ENCODE data around the gene MTARC2. TPM values are rescaled to one million over a fixed set of nuclear protein-coding genes. Genes with fewer than 3 reads are reported as not detected.

MTARC2 gene
- total RNA-seq, 1 donor from 2014 or later = 3.6 TPM

DNA sequence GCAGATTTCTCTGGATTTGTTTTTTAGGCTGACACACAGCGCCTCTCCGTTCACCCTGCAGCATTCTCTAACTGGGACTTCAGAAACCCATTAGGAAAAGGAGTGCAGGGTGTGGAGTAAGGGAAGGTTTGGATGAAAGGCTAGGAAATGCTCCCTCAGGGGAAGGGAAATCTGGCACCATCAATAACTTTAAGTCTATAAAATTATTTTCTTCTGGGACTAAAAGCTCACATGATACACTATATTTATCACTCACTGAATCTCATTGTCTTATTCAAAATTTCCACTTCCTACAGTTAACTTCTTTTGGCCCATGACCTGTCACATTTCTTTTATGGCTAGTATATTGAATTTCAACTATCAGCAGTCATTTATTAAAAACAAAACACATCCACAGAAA, 85.3 kb downstream of the MTARC2 start:
- Mint-ChIP-seq H3K4me3 (ENCODE audit: unreplicated experiment) (no peak overlapping the region), H3K36me3 (ENCODE audit: low read depth, unreplicated experiment) (no peaks in the 10 kb centered on the region), H3K27ac (ENCODE audit: unreplicated experiment) (no peak overlapping the region), H3K9me3 (ENCODE audit: unreplicated experiment) (no peaks in the 10 kb centered on the region), H3K4me1 (ENCODE audit: unreplicated experiment) (peaks cover 19% of the 10 kb centered on the region), H3K27me3 (ENCODE audit: unreplicated experiment) (no peaks in the 10 kb centered on the region)
- no peak for DNase-seq (ENCODE audit: low spot score)
- TF ChIP-seq, protein P1, sequence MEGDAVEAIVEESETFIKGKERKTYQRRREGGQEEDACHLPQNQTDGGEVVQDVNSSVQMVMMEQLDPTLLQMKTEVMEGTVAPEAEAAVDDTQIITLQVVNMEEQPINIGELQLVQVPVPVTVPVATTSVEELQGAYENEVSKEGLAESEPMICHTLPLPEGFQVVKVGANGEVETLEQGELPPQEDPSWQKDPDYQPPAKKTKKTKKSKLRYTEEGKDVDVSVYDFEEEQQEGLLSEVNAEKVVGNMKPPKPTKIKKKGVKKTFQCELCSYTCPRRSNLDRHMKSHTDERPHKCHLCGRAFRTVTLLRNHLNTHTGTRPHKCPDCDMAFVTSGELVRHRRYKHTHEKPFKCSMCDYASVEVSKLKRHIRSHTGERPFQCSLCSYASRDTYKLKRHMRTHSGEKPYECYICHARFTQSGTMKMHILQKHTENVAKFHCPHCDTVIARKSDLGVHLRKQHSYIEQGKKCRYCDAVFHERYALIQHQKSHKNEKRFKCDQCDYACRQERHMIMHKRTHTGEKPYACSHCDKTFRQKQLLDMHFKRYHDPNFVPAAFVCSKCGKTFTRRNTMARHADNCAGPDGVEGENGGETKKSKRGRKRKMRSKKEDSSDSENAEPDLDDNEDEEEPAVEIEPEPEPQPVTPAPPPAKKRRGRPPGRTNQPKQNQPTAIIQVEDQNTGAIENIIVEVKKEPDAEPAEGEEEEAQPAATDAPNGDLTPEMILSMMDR (IDR thresholded peaks at IDR 0.05; ENCODE audit: unreplicated experiment) = no peak

Other genes with a start within 250 kb of the MTARC2 start
- gene MARK1, start 220.2 kb upstream of the MTARC2 start, total RNA-seq (ENCODE audit: unreplicated experiment) = 12.5 TPM
- gene C1orf115, start 58.0 kb upstream of the MTARC2 start, total RNA-seq (ENCODE audit: unreplicated experiment) = 34.7 TPM
- gene MTARC1, start 38.6 kb downstream of the MTARC2 start, total RNA-seq (ENCODE audit: unreplicated experiment) = 2.6 TPM
- gene HLX, start 131.1 kb downstream of the MTARC2 start, total RNA-seq (ENCODE audit: unreplicated experiment) = 1.4 TPM

All from endothelial cell (in vitro differentiated cells).